ENCODE results near the gene TMEM141. TPM values are rescaled to one million over a fixed set of nuclear protein-coding genes. Genes with fewer than 3 reads are reported as not detected.
"Not testable (repeated sequence)": the region's sequence is repeated elsewhere in the genome, so short reads cannot be mapped to it uniquely, and the experiment has no call there.

TMEM141 gene
- total RNA-seq, 1 donor from 2014 or later: 40.1 TPM

DNA sequence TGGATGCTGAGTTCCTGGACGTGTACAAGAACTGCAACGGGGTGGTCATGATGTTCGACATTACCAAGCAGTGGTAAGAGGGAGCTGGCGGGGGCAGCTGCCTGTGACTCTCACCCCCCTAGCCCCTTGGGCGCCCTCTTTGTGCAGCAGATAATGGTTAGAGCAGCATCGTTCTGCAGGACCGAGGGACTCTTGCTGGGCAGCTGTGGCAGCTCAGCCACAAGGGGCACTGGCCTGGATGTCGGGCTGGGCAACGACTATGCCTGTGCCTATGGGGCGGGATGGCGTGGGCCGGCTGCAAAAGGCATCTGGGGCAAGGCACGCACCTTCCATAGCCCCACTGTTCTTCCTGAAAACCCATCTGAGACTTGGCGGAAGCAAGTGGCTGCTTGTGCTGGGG is 38.3 kb downstream of the TMEM141 start:
- peaks cover 24% of the 10 kb centered on the region for H3K36me3 Mint-ChIP-seq (ENCODE audit: low read depth)
- no peak overlapping the region for H3K27ac Mint-ChIP-seq
- H3K4me1 Mint-ChIP-seq: no peaks in the 10 kb centered on the region
- no peaks in the 10 kb centered on the region for H3K9me3 Mint-ChIP-seq
- no peak overlapping the region for H3K4me3 Mint-ChIP-seq
- intact Hi-C loops (cut with micrococcal nuclease): no loop called here
- DNase-seq: no peak
- H3K27me3 Mint-ChIP-seq: no peaks in the 10 kb centered on the region

GRCh38 chr9:136829981-136830885 is 39.1 kb downstream of the TMEM141 start:
- DNase-seq: no peak
- H3K27me3 Mint-ChIP-seq: no peaks in the 10 kb centered on the region
- no peak overlapping the region for H3K4me3 Mint-ChIP-seq
- no peaks in the 10 kb centered on the region for H3K9me3 Mint-ChIP-seq
- peaks cover 19% of the 10 kb centered on the region for H3K36me3 Mint-ChIP-seq (ENCODE audit: low read depth)
- intact Hi-C loops (cut with micrococcal nuclease): no loop called here
- no peak overlapping the region for H3K27ac Mint-ChIP-seq
- H3K4me1 Mint-ChIP-seq: no peaks in the 10 kb centered on the region

- no peaks in the 10 kb centered on the region for H3K27me3 Mint-ChIP-seq
- intact Hi-C loops (cut with micrococcal nuclease): no loop called here
Measured at GRCh38 chr9:136831002-136831719, 40.0 kb downstream of the TMEM141 start.

GRCh38 chr9:136831720-136832104 is 40.6 kb downstream of the TMEM141 start:
- H3K4me3 Mint-ChIP-seq: no peak overlapping the region
- H3K27ac Mint-ChIP-seq: no peak overlapping the region
- H3K36me3 Mint-ChIP-seq (ENCODE audit: low read depth): peaks cover 17% of the 10 kb centered on the region
- H3K4me1 Mint-ChIP-seq: no peaks in the 10 kb centered on the region
- no peaks in the 10 kb centered on the region for H3K9me3 Mint-ChIP-seq
- intact Hi-C loops (cut with micrococcal nuclease): no loop called here
- DNase-seq: no peak
- H3K27me3 Mint-ChIP-seq: no peaks in the 10 kb centered on the region

More at GRCh38 chr9:136831002-136831719, 40.0 kb downstream of the TMEM141 start:
- peaks cover 17% of the 10 kb centered on the region for H3K36me3 Mint-ChIP-seq (ENCODE audit: low read depth)
- no peak for DNase-seq
- H3K27ac Mint-ChIP-seq: no peak overlapping the region
- H3K9me3 Mint-ChIP-seq: no peaks in the 10 kb centered on the region
- no peaks in the 10 kb centered on the region for H3K4me1 Mint-ChIP-seq
- no peak overlapping the region for H3K4me3 Mint-ChIP-seq

- Mint-ChIP-seq H3K9me3 (no peaks in the 10 kb centered on the region), H3K36me3 (ENCODE audit: low read depth) (peaks cover 17% of the 10 kb centered on the region), H3K4me3 (no peak overlapping the region), H3K27me3 (no peaks in the 10 kb centered on the region), H3K4me1 (no peaks in the 10 kb centered on the region), H3K27ac (no peak overlapping the region)
- DNase-seq: no peak
- intact Hi-C loops (cut with micrococcal nuclease): no loop called here
Measured at GRCh38 chr9:136832581-136832980, 41.4 kb downstream of the TMEM141 start.

GRCh38 chr9:136833381-136834048 is 42.4 kb downstream of the TMEM141 start:
- intact Hi-C loops (cut with micrococcal nuclease); DNase-seq; H3K9me3 Mint-ChIP-seq; H3K4me1 Mint-ChIP-seq; H3K4me3 Mint-ChIP-seq; H3K27ac Mint-ChIP-seq; H3K27me3 Mint-ChIP-seq: not testable (repeated sequence)
- H3K36me3 Mint-ChIP-seq (ENCODE audit: low read depth): peaks cover 17% of the 10 kb centered on the region

- intact Hi-C loops (cut with micrococcal nuclease): no loop called here
- H3K27ac Mint-ChIP-seq: no peak overlapping the region
- no peak for DNase-seq
- peaks cover 11% of the 10 kb centered on the region for H3K36me3 Mint-ChIP-seq (ENCODE audit: low read depth)
- H3K9me3 Mint-ChIP-seq: no peaks in the 10 kb centered on the region
- H3K4me1 Mint-ChIP-seq: no peaks in the 10 kb centered on the region
- H3K27me3 Mint-ChIP-seq: no peaks in the 10 kb centered on the region
- no peak overlapping the region for H3K4me3 Mint-ChIP-seq
Measured at GRCh38 chr9:136835162-136835931, 44.2 kb downstream of the TMEM141 start.

DNA sequence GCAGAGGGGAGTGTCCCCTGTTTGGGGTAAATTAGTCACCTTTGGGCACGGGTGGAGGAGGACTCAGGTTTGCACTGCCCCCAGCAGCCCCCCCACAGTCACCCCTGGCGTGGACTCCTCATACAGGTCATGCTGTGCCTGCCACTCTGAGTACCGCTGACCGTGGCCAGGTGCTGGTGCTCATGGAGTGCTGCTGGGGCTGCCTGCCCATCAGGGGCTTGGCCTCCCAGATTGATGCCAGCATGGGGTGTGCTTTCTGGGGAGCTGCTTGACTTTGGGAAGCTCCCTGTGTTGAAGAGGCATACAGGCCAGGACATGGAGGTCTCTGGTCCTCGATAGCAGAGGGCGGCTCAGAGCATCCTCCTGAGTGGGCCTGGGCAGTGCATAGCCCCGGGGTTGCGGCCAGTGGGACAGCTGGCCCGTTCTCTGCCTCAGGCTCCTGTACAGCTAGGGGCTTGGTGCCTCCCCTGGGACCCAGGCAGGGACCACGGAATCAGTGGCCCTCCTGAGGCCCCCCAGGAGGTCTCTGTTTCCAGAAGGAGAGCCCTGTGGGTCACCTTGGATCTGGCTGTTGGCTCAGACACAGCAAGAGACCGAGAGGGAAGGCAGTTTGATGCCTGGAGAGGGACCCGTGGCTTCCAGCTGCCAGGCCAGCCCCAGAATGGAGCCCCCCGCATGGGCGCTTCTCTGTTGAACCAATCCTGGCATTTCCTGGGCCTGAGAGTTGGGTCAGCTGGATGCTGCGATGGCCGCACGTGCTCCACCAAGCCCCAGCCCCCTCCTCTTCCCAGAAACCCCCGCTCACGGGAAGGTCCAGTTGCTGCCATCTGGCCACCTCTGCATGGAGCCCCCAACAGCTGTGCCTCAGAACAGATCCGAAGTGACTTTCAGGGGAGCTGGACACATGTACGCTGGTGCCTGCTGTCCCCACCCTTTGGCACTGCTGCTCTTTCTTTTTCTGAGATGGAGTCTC is 45.1 kb downstream of the TMEM141 start:
- Mint-ChIP-seq H3K27me3 (no peaks in the 10 kb centered on the region), H3K4me1 (no peaks in the 10 kb centered on the region), H3K36me3 (ENCODE audit: low read depth) (peaks cover 8% of the 10 kb centered on the region), H3K9me3 (no peaks in the 10 kb centered on the region), H3K27ac (no peak overlapping the region), H3K4me3 (no peak overlapping the region)
- intact Hi-C loops (cut with micrococcal nuclease): no loop called here
- no peak for DNase-seq

- intact Hi-C loops (cut with micrococcal nuclease): no loop called here
- Mint-ChIP-seq H3K4me1 (peaks cover 3% of the 10 kb centered on the region), H3K9me3 (no peaks in the 10 kb centered on the region), H3K27ac (no peak overlapping the region), H3K4me3 (no peak overlapping the region), H3K36me3 (ENCODE audit: low read depth) (peaks cover 5% of the 10 kb centered on the region), H3K27me3 (no peaks in the 10 kb centered on the region)
- no peak for DNase-seq
Measured at GRCh38 chr9:136837146-136837855, 46.2 kb downstream of the TMEM141 start.

DNA sequence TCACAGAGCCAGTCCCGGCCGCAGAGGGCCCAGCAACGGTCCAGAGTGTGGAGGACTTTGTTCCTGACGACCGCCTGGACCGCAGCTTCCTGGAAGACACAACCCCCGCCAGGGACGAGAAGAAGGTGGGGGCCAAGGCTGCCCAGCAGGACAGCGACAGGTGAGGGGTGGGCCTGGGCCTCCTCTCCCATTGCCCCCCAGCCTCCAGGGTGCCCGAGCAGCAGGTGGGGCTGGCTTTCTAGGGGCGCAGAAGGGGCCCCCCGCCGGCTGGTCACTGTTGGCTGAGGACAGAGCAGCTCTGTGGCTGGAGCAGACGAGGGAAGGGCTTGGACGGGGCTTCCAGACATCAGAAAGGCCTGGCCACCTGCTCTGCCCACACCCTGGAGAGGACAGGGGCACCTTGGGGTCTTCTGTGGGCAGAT is 46.7 kb downstream of the TMEM141 start:
- H3K27ac Mint-ChIP-seq, H3K4me1 Mint-ChIP-seq: not testable (repeated sequence)

DNA sequence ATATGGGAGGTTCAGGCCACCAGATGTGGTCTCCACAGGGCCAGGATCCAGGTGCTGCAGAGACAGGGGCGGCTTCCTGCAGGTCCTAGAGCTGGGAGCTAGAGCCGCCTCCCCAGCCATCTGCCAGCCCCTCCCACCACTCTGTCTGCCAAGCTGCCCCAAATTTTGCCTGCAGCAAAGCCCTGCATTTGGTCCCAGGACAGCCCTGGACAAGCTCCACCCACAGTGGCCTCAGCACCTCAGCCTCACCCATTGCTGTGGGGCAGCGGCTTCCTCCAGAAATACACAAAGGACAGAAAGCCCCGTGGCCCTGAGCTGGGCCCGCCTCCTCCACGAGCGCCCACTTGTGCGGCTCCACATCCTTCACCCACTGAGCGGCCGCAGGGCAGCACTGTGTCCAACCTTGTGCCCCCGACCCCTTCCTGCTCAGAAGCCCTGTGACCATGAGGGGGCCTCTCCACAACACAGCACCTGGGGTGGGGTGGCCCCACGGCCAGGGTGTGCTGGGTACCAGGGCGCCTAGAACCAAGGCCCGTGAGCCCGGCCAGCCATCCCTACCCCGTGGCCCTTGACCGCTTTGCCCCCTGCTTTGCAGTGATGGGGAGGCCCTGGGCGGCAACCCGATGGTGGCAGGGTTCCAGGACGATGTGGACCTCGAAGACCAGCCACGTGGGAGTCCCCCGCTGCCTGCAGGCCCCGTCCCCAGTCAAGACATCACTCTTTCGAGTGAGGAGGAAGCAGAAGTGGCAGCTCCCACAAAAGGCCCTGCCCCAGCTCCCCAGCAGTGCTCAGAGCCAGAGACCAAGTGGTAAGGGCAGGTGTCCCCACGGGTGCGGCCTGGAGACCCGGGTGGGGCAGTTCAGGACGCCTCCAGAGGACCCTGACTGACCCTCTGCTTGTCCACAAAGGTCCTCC is 47.4 kb downstream of the TMEM141 start:
- no peaks in the 10 kb centered on the region for H3K9me3 Mint-ChIP-seq
- H3K36me3 Mint-ChIP-seq (ENCODE audit: low read depth): peaks cover 5% of the 10 kb centered on the region
- H3K4me1 Mint-ChIP-seq: peaks cover 8% of the 10 kb centered on the region
- no peak overlapping the region for H3K4me3 Mint-ChIP-seq
- no peak overlapping the region for H3K27ac Mint-ChIP-seq
- intact Hi-C loops (cut with micrococcal nuclease): no loop called here
- DNase-seq: no peak
- H3K27me3 Mint-ChIP-seq: no peaks in the 10 kb centered on the region

More for the DNA sequence above, 46.7 kb downstream of the TMEM141 start:
- H3K36me3 Mint-ChIP-seq (ENCODE audit: low read depth); intact Hi-C loops (cut with micrococcal nuclease); DNase-seq; H3K4me3 Mint-ChIP-seq; H3K27me3 Mint-ChIP-seq; H3K9me3 Mint-ChIP-seq: not testable (repeated sequence)

Measured in activated CD4-positive, alpha-beta T cell treated with anti-CD3 and anti-CD28 coated beads, Interleukin-2, amount 10 ng/mL, durations not matched to agents 24 days and 14 days (primary cell).